Gastroesophageal sphincter (tissue), 3 donors: ENCODE data around the gene MPLKIP.
"Not testable (repeated sequence)": the region's sequence is repeated elsewhere in the genome, so short reads cannot be mapped to it uniquely, and the experiment has no call there.

Experiments used
- POLR2A ChIP-seq, 2 donors: fragments of 450-650 bp; IDR thresholded peaks; one replicate each; pipeline ENCODE4 v1.6.1; 2017; ENCODE audit warnings: antibody characterized with exemption in 2 of 2, mild to moderate bottlenecking in 2 of 2, moderate library complexity in 1 of 2
- POLR2AphosphoS5 ChIP-seq: sonication (generic); formaldehyde crosslinking; IDR thresholded peaks from one replicate; pipeline ENCODE4 v1.6.1; 2017; ENCODE audit warnings: antibody characterized with exemption
- TF ChIP-seq, protein P1 (sequence below), 4 experiments: fragments of 200-600 bp in 2 of 4; fragments of 450-650 bp in 2 of 4; sonication (generic) in 1 of 4; IDR thresholded peaks; one replicate each; pipeline ENCODE4 v1.5.1; 2017 to 2019; ENCODE audit warnings: antibody characterized with exemption in 4 of 4, mild to moderate bottlenecking in 2 of 4, moderate library complexity in 2 of 4

DNA sequence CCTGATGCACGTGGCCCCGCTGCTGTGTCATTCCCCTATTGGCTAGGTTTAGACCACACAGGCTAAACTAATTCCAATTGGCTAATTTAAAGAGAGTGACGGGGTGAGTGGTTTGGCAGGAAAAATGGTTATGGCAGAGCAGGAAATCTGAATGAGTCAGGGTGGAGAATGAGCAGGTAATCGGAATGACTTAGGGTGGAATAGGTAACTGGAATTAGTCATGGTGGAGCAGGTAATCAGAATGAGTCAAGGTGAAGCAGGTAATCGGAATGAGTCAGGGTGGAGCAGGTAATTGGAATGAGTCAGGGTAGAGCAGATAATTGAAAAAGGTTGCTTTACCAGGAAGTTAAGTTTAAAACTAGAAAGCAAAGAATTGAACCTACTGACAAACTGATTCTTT, 7.5 kb upstream of the MPLKIP start:
- TF ChIP-seq, protein P1, sequence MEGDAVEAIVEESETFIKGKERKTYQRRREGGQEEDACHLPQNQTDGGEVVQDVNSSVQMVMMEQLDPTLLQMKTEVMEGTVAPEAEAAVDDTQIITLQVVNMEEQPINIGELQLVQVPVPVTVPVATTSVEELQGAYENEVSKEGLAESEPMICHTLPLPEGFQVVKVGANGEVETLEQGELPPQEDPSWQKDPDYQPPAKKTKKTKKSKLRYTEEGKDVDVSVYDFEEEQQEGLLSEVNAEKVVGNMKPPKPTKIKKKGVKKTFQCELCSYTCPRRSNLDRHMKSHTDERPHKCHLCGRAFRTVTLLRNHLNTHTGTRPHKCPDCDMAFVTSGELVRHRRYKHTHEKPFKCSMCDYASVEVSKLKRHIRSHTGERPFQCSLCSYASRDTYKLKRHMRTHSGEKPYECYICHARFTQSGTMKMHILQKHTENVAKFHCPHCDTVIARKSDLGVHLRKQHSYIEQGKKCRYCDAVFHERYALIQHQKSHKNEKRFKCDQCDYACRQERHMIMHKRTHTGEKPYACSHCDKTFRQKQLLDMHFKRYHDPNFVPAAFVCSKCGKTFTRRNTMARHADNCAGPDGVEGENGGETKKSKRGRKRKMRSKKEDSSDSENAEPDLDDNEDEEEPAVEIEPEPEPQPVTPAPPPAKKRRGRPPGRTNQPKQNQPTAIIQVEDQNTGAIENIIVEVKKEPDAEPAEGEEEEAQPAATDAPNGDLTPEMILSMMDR (IDR thresholded peaks at IDR 0.05) = not testable (repeated sequence)
- not testable (repeated sequence) for TF ChIP-seq POLR2A (IDR thresholded peaks at IDR 0.05); POLR2AphosphoS5
